ENCODE data around the gene UPF3A.

- TF ChIP-seq ZBTB40 (IDR thresholded peaks at IDR 0.05; ENCODE audit: borderline replicate concordance) (no peak), CTCF (IDR thresholded peaks at IDR 0.05 in 2 of 3, conservative IDR thresholded peaks at IDR 0.05 in 1 of 3; ENCODE audit: control insufficient read depth in 2 of 3, extremely low read depth in 1 of 3, insufficient read depth in 1 of 3, low read depth in 3 of 3, low read length in 3 of 3) (no peak), POLR2AphosphoS5 (IDR thresholded peaks at IDR 0.05; ENCODE audit: low read length) (no peak), CREM (IDR thresholded peaks at IDR 0.05; ENCODE audit: low read depth) (no peak), TCF3 (IDR thresholded peaks at IDR 0.05; ENCODE audit: borderline replicate concordance, insufficient read depth, low read depth, low read length) (no peak), ZBTB33 (IDR thresholded peaks at IDR 0.05) (no peak), RELB (IDR thresholded peaks at IDR 0.05; ENCODE audit: low read depth) (no peak), SREBF2 (IDR thresholded peaks at IDR 0.05; ENCODE audit: low read length) (no peak), ZNF24 (IDR thresholded peaks at IDR 0.05) (no peak)
These were observed 16.4 kb upstream of the UPF3A start for GRCh38 chr13:114264886-114265611.

All from GM12878 (cell line).